HL-60 (cell line): ENCODE data around the gene PRKCE.

Source experiments
- DNase-seq, 2 experiments: peaks; one replicate each; pipeline ENCODE4 v3.0.0-alpha.2; 2010 to 2020; ENCODE audit warnings: low read depth in 1 of 2, low spot score in 1 of 2
- H3K27ac ChIP-seq: fragments of 250-450 bp; sonication (Bioruptor Pico); replicated peaks from 2 replicates; pipeline ENCODE4 v1.5.1; 2020; ENCODE audit warnings: mild to moderate bottlenecking, moderate library complexity
- H3K27me3 ChIP-seq: fragments of 250-450 bp; sonication (Bioruptor Pico); 2 replicates; pipeline ENCODE4 v1.5.1; 2021; ENCODE audit warnings: mild to moderate bottlenecking, moderate library complexity; ENCODE audit not compliant: insufficient read depth, poor library complexity, severe bottlenecking
- H3K4me3 ChIP-seq: replicated peaks from 2 replicates; pipeline ENCODE4 v1.5.1; 2011; ENCODE audit warnings: mild to moderate bottlenecking, control low read depth, low read length; ENCODE audit not compliant: insufficient read depth
- CTCF ChIP-seq: IDR thresholded peaks from one replicate; pipeline ENCODE4 v1.5.1; 2011; ENCODE audit warnings: low read length, control low read depth, inconsistent platforms; ENCODE audit not compliant: insufficient read depth
- GABPA ChIP-seq: IDR thresholded peaks from 2 replicates; pipeline ENCODE4 v1.6.1; 2012; ENCODE audit warnings: low read depth
- POLR2AphosphoS5 ChIP-seq: IDR thresholded peaks from 2 replicates; pipeline ENCODE4 v1.6.1; 2012; ENCODE audit warnings: low read depth
- SPI1 ChIP-seq: IDR thresholded peaks from 2 replicates; pipeline ENCODE4 v1.6.1; 2012; ENCODE audit warnings: low read depth, mild to moderate bottlenecking, borderline replicate concordance
- TF ChIP-seq, protein P1 (sequence below): IDR thresholded peaks from 2 replicates; pipeline ENCODE4 v1.6.1; 2012; ENCODE audit warnings: low read depth; ENCODE audit not compliant: insufficient replicate concordance

PRKCE gene

GRCh38 chr2:46145017-46145416 lies 493.5 kb downstream of the PRKCE start:
- no peak overlapping the region for H3K4me3 ChIP-seq
- DNase-seq = no peak
- H3K27ac ChIP-seq = no peak overlapping the region
- H3K27me3 ChIP-seq = no peaks in the 10 kb centered on the region
- TF ChIP-seq GABPA (no peak), POLR2AphosphoS5 (no peak), SPI1 (no peak), CTCF (no peak)
- TF ChIP-seq, protein P1, sequence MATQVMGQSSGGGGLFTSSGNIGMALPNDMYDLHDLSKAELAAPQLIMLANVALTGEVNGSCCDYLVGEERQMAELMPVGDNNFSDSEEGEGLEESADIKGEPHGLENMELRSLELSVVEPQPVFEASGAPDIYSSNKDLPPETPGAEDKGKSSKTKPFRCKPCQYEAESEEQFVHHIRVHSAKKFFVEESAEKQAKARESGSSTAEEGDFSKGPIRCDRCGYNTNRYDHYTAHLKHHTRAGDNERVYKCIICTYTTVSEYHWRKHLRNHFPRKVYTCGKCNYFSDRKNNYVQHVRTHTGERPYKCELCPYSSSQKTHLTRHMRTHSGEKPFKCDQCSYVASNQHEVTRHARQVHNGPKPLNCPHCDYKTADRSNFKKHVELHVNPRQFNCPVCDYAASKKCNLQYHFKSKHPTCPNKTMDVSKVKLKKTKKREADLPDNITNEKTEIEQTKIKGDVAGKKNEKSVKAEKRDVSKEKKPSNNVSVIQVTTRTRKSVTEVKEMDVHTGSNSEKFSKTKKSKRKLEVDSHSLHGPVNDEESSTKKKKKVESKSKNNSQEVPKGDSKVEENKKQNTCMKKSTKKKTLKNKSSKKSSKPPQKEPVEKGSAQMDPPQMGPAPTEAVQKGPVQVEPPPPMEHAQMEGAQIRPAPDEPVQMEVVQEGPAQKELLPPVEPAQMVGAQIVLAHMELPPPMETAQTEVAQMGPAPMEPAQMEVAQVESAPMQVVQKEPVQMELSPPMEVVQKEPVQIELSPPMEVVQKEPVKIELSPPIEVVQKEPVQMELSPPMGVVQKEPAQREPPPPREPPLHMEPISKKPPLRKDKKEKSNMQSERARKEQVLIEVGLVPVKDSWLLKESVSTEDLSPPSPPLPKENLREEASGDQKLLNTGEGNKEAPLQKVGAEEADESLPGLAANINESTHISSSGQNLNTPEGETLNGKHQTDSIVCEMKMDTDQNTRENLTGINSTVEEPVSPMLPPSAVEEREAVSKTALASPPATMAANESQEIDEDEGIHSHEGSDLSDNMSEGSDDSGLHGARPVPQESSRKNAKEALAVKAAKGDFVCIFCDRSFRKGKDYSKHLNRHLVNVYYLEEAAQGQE = no peak

DNA sequence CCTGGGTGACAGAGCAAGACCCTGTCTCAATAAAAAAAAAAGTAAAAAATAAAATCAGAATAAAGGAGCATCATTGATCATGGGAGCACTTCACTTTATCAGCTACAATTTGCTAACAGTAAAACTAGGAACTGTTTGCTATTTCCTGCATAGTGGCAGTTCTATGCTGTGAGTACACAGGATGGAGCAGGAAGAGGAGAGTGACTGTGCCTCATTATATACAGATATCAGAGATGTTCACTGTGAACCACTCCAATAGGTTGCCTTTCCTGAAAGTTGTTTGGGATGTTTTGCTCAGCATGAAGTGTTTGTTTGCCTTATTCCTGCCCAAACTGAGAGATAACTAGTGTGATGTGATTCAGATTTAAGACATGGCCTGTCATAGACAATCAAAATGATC lies 494.4 kb downstream of the PRKCE start:
- DNase-seq = no peak
- TF ChIP-seq SPI1 (no peak), POLR2AphosphoS5 (no peak), GABPA (no peak)
- TF ChIP-seq, protein P1 = no peak
- Histone ChIP-seq H3K27me3 (no peaks in the 10 kb centered on the region), H3K4me3 (no peak overlapping the region), H3K27ac (no peak overlapping the region)

DNA sequence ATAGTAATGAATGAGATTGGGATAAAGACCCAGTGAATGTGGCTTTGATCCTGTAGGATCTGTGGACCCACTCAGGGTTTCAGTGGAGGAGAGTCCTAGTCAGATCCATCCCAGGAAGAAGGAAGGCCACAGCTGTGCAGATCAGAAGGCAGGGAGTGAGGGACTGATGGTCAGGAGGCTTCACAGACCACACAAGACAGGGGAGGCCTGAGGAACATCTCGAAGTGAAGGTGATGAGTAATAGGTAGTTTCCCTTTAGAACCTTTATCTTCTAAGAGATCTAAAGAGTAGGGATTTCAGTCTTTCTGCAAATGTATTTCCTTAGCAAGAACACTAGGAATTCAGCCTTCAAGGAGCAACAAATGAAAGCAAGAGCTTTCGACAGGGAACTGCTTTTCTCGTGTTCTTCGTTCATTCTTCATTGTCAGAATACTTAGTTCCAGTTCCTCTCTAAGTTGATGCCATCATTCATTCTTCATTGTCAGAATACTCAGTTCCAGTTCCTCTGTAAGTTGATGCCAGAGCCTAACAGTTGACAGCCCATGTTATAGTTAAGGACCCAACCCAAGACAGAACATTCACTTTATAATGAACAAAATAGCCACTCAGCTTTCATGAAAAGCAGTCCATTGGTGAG lies 495.5 kb downstream of the PRKCE start:
- H3K27me3 ChIP-seq = no peaks in the 10 kb centered on the region
- TF ChIP-seq, protein P1 = no peak
- TF ChIP-seq SPI1 = no peak
- no peak for TF ChIP-seq POLR2AphosphoS5
- TF ChIP-seq CTCF = no peak
- TF ChIP-seq GABPA = no peak
- no peak overlapping the region for H3K27ac ChIP-seq
- no peak for DNase-seq
- no peak overlapping the region for H3K4me3 ChIP-seq
